Peyer's patch (tissue), 4 donors: ENCODE results near the gene FOS. TPM values are rescaled to one million over a fixed set of nuclear protein-coding genes. Genes with fewer than 3 reads are reported as not detected.

Experiments used
- DNase-seq, 3 donors: peaks; one replicate each; pipeline ENCODE4 v3.0.0-alpha.2; 2017 to 2019
- H3K27ac ChIP-seq, 4 donors: fragments of 200-600 bp; sonication (generic); one replicate each; pipeline ENCODE4 v1.5.1; 2016 to 2019
- H3K27me3 ChIP-seq, 2 donors: fragments of 200-600 bp; sonication (generic); one replicate each; pipeline ENCODE4 v1.5.1; 2019
- H3K36me3 ChIP-seq, 3 donors: fragments of 200-600 bp; sonication (generic); one replicate each; pipeline ENCODE4 v1.5.1; 2016 to 2019
- H3K4me1 ChIP-seq, 4 donors: fragments of 200-600 bp; sonication (generic); one replicate each; pipeline ENCODE4 v1.5.1; 2016 to 2019
- H3K4me3 ChIP-seq, 4 donors: fragments of 200-600 bp; sonication (generic); 1 replicate in 3 of 4; 2 replicates in 1 of 4; pipeline ENCODE4 v1.5.1; 2016 to 2019; ENCODE audit warnings: mild to moderate bottlenecking in 1 of 4
- H3K9me3 ChIP-seq, 4 donors: fragments of 200-600 bp; sonication (generic); one replicate each; pipeline ENCODE4 v1.5.1; 2016 to 2019; ENCODE audit warnings: mild to moderate bottlenecking in 1 of 4
- POLR2A ChIP-seq, 2 donors: fragments of 450-650 bp; IDR thresholded peaks; one replicate each; pipeline ENCODE4 v1.5.1; 2017; ENCODE audit warnings: antibody characterized with exemption in 2 of 2, mild to moderate bottlenecking in 2 of 2, moderate library complexity in 2 of 2
- total RNA-seq, 4 donors: library from RNA; depleted of rRNA; stranded (reverse); fragments of >200 nt; gene quantifications; one replicate each; pipeline ENCODE4 v1.1.0, GENCODE V29; 2016
- TF ChIP-seq, protein P1 (sequence below), 6 experiments: fragments of 450-650 bp in 4 of 6; fragments of 200-600 bp in 2 of 6; sonication (generic) in 1 of 6; IDR thresholded peaks; one replicate each; pipeline ENCODE4 v1.5.1; 2017 to 2019; ENCODE audit warnings: antibody characterized with exemption in 6 of 6, mild to moderate bottlenecking in 3 of 6, moderate library complexity in 1 of 6

Gene FOS
- total RNA-seq, 4 donors from 2014 or later: 267 to 2,466 (median 503) TPM

DNA sequence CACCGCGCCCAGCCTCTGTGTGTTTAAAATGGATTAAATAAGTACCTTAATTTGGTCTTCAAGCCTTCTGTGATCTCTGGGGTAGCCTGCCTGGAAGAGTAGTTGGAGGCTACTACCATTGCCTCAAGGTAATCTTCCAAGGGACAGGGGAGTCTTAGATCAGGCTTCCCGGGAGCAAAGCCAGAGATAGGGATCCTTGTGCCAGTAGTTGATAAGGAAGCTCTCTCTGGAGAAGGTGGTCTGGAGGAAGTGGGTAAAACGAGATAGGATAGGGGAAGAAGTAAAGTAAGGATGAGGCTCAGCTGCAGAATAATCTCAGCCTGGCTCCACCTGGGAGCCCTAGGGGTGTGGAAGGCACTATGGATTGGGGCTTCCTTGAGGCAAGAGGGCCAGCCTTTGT, 38.5 kb downstream of the FOS start:
- no peaks in the 10 kb centered on the region for H3K9me3 ChIP-seq
- no peaks in the 10 kb centered on the region for H3K4me1 ChIP-seq
- no peak overlapping the region for H3K27ac ChIP-seq
- no peak for DNase-seq
- no peak overlapping the region for H3K4me3 ChIP-seq
- no peak for TF ChIP-seq POLR2A (IDR thresholded peaks at IDR 0.05)
- TF ChIP-seq, protein P1, sequence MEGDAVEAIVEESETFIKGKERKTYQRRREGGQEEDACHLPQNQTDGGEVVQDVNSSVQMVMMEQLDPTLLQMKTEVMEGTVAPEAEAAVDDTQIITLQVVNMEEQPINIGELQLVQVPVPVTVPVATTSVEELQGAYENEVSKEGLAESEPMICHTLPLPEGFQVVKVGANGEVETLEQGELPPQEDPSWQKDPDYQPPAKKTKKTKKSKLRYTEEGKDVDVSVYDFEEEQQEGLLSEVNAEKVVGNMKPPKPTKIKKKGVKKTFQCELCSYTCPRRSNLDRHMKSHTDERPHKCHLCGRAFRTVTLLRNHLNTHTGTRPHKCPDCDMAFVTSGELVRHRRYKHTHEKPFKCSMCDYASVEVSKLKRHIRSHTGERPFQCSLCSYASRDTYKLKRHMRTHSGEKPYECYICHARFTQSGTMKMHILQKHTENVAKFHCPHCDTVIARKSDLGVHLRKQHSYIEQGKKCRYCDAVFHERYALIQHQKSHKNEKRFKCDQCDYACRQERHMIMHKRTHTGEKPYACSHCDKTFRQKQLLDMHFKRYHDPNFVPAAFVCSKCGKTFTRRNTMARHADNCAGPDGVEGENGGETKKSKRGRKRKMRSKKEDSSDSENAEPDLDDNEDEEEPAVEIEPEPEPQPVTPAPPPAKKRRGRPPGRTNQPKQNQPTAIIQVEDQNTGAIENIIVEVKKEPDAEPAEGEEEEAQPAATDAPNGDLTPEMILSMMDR (IDR thresholded peaks at IDR 0.05): no peak
- H3K36me3 ChIP-seq: no peaks in the 10 kb centered on the region
- no peaks in the 10 kb centered on the region for H3K27me3 ChIP-seq

DNA sequence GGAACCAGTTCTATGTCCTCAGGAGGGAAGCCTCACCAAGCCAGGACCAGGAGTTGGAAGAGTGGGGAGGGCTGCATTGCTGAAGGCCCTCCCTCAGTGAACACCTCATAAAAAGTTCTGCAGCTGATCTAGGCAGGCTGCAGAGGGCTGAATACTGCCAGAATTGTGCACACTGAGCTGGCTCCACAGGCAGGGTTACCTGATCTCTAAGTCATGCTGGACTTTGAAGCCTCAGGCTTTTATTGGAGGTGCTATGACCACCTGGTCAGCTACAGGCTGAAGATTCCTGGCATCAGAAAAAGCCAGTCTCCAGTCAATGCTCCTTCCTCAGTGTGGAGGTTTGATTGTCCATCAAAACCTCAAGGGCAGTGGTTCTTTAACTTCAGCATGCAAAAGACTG, 39.7 kb downstream of the FOS start:
- TF ChIP-seq, protein P1 (IDR thresholded peaks at IDR 0.05): peak in 1 of 6 experiments; percentile 4
- no peak for TF ChIP-seq POLR2A (IDR thresholded peaks at IDR 0.05)
- no peak overlapping the region for H3K4me3 ChIP-seq
- peak in 1 of 3 donors; percentile 13 for DNase-seq

DNA sequence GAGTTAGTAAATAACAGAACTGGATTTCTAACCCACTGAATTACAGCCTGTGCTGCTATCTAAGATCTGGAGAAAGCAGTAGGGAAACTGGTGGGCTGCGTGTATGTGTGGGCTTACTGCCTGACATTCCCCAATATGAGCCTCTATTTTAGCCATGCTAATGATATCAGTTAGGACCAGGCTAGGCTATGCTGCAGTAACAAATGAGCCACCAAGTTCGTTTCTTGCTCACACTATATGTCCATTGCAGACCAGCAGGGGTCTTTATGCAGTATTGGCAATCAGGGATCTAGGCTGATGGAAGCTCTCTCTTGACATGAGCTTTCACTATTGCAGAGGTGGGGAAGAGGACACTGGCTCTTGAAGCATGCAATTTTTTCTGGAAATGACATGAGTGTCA, 40.4 kb downstream of the FOS start:
- no peaks in the 10 kb centered on the region for H3K4me1 ChIP-seq
- no peak for DNase-seq
- H3K4me3 ChIP-seq: no peak overlapping the region
- H3K27ac ChIP-seq: no peak overlapping the region
- TF ChIP-seq, protein P1 (IDR thresholded peaks at IDR 0.05): no peak
- no peak for TF ChIP-seq POLR2A (IDR thresholded peaks at IDR 0.05)
- no peaks in the 10 kb centered on the region for H3K9me3 ChIP-seq
- H3K36me3 ChIP-seq: no peaks in the 10 kb centered on the region
- no peaks in the 10 kb centered on the region for H3K27me3 ChIP-seq

More for the DNA sequence above, 39.7 kb downstream of the FOS start:
- no peaks in the 10 kb centered on the region for H3K27me3 ChIP-seq
- H3K27ac ChIP-seq: no peak overlapping the region
- no peaks in the 10 kb centered on the region for H3K4me1 ChIP-seq
- no peaks in the 10 kb centered on the region for H3K9me3 ChIP-seq
- H3K36me3 ChIP-seq: no peaks in the 10 kb centered on the region

DNA sequence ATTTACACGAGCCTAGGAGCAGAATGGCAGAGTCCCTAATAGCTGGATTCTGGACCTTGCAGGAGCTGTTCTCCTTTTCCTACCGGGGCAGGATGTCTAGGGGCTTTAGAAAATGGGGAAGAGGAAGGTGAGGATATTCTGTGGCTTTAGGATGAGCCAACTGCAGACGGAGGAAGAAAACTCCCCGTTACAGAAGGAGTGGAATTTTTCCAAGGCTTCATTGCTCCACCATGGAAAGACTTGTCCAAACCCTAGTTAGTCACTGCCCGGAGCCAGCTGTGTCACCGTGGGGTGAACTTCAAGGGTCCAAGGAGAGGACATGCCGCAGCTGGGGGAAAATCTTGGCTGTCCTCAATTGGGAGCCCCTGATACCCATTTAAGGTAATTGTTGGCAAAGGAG, 41.6 kb downstream of the FOS start:
- Histone ChIP-seq H3K4me1 (no peaks in the 10 kb centered on the region), H3K27me3 (no peaks in the 10 kb centered on the region), H3K27ac (no peak overlapping the region), H3K4me3 (no peak overlapping the region), H3K36me3 (no peaks in the 10 kb centered on the region), H3K9me3 (no peaks in the 10 kb centered on the region)
- TF ChIP-seq, protein P1 (IDR thresholded peaks at IDR 0.05): no peak
- TF ChIP-seq POLR2A (IDR thresholded peaks at IDR 0.05): no peak
- DNase-seq: peak in 1 of 3 donors; percentile 6

DNA sequence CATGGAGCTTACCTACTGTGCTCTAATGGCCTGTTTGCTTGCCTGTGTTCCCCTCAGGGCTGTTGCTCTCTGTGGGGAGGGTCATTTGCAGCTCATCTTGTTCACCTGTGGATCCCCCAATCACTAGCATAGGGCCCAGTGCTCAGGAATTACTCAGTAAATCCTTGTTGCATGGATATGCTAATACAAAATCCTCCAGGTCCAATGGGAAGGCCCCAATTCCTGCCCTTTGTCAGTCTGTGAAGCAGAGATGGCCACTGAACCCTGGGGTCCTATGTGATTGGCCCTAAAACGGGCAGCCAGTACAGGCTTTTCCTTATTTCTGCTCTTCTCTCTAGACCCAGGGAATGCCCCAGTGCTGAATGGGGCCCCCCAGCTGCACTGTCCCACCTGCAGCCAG, 44.1 kb downstream of the FOS start:
- no peaks in the 10 kb centered on the region for H3K27me3 ChIP-seq
- no peaks in the 10 kb centered on the region for H3K4me1 ChIP-seq
- TF ChIP-seq, protein P1 (IDR thresholded peaks at IDR 0.05): no peak
- no peak for TF ChIP-seq POLR2A (IDR thresholded peaks at IDR 0.05)
- H3K4me3 ChIP-seq: no peak overlapping the region
- no peak overlapping the region for H3K27ac ChIP-seq
- DNase-seq: no peak
- no peaks in the 10 kb centered on the region for H3K36me3 ChIP-seq
- no peaks in the 10 kb centered on the region for H3K9me3 ChIP-seq

DNA sequence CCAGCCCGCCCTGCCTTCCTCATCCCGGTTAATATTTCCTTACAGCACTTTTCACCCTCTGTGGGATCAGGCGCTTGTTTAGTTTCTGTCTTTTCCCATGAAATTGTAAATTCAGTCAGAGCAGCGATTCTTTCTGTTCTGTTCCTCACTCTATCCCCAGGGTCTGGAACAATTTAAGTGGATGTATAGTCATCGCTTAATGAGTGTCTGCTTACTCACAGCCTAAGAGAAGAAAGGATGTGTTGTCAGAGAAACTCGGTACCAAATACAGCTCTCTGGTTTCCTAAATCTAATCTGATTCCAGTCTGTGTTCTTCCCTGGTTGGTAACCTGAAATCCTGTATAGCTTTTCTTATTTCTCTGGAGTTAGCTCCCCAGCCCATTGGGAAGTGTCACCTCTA, 44.9 kb downstream of the FOS start:
- H3K4me3 ChIP-seq: no peak overlapping the region
- H3K4me1 ChIP-seq: no peaks in the 10 kb centered on the region
- no peaks in the 10 kb centered on the region for H3K36me3 ChIP-seq
- no peaks in the 10 kb centered on the region for H3K9me3 ChIP-seq
- DNase-seq: no peak
- H3K27me3 ChIP-seq: no peaks in the 10 kb centered on the region
- TF ChIP-seq, protein P1 (IDR thresholded peaks at IDR 0.05): no peak
- TF ChIP-seq POLR2A (IDR thresholded peaks at IDR 0.05): no peak
- no peak overlapping the region for H3K27ac ChIP-seq
